ENCODE results near the gene CDK18.

DNA sequence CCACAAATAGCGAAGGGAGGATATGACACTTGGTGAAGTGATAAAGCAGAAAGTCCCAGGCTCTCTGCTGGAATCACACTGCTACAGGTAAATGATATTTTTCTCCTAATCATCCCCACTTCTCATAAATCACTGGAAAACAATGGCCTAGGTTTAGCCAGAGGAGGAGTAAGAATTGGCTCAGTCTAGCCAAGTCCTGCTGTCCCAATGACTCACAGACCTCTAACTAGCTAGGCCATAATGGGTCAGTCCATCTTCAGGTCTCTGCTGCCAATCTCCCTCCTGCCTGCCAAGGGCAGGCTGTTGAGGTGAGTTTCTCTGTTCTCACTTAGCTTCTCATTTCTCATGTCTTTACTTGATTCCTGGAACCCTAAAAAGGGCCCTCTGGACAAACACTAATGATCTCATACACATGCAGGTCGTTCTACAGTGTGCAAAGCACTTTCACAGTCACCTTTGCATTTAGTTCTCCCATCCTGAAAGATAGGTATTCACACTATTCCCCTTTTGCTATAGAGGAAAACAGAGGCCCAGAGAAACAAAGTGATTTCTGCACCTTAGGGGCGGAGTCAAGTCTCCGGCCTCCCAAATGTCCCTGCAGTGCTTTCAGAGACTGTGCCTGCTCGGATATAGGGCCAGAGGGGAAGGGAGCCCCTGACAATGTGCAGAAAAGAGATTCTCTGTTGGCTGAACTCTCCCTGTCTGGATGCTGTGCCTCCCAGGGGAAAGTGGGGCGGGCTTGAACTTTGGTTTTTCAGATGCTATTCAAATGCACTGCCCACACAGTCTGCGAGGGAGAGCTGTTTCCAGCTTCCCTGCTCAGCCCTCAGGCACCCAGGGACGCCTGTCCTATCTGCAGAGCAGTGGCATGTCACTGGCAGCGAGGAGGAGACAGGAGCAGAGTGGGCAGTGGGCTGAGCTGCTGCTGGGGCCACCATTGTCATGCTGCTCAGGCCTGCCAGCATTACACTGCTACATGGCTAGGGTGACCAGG, 3.9 kb upstream of the CDK18 start:
- TF ChIP-seq POLR2AphosphoS5 (IDR thresholded peaks at IDR 0.05; ENCODE audit: borderline replicate concordance, low read depth, low read length) (no peak), EZH2 (IDR thresholded peaks at IDR 0.05) (no peak)
